ENCODE data around the gene SEPHS1.

GRCh38 chr10:13291821-13292773 is 56.0 kb downstream of the SEPHS1 start:
- no peak for TF ChIP-seq CTCF (IDR thresholded peaks at IDR 0.05)
- no peak for TF ChIP-seq POLR2A (IDR thresholded peaks at IDR 0.05)

All from Peyer's patch (tissue), 4 donors.